ENCODE results near the gene CTDNEP1. TPM values are rescaled to one million over a fixed set of nuclear protein-coding genes. Genes with fewer than 3 reads are reported as not detected.

Gene CTDNEP1
- total and polyA plus RNA-seq, 2 donors (not counting 3 experiments of a cell fraction or from before 2014, with no cell fraction given): 130 to 143 TPM

- TF ChIP-seq FOS (IDR thresholded peaks at IDR 0.05; ENCODE audit: borderline replicate concordance, insufficient read depth, low read length) (no peak), MAX (IDR thresholded peaks at IDR 0.05; ENCODE audit: insufficient read depth, insufficient read length) (no peak), EZH2 (IDR thresholded peaks at IDR 0.05; ENCODE audit: borderline replicate concordance, low read depth, low read length, severe bottlenecking) (no peak), CTCF (IDR thresholded peaks at IDR 0.05; ENCODE audit: extremely low read depth in 1 of 2, insufficient read depth in 1 of 2, low read depth in 1 of 2, low read length in 2 of 2) (no peak), JUN (IDR thresholded peaks at IDR 0.05; ENCODE audit: borderline replicate concordance, insufficient read depth, insufficient read length, low read depth) (no peak), POLR2AphosphoS5 (IDR thresholded peaks at IDR 0.05; ENCODE audit: insufficient read depth, low read depth, low read length) (no peak), MYC (IDR thresholded peaks at IDR 0.05; ENCODE audit: low read depth, low read length) (no peak), POLR2A (IDR thresholded peaks at IDR 0.05; ENCODE audit: low read depth, low read length) (no peak), GATA2 (IDR thresholded peaks at IDR 0.05; ENCODE audit: insufficient read depth, insufficient read length, low read depth, low read length) (no peak)
- dilution Hi-C loops (cut with MboI; ENCODE audit: extremely low pct_ligation_motif_present, low sequenced_read_pairs): no loop called here
- no peaks in the 10 kb centered on the region for H3K9me3 ChIP-seq (replicated peaks; ENCODE audit: control insufficient read depth, insufficient read depth, low read length)
- no TSS peak for BruUV-seq (replicated peaks)
- DNase-seq (ENCODE audit: low read depth, low spot score) (no peak), FAIRE-seq (no peak)
- H3K4me2 ChIP-seq (ENCODE audit: insufficient read depth, low read length): no peak overlapping the region
- no peaks in the 10 kb centered on the region for H4K20me1 ChIP-seq (replicated peaks; ENCODE audit: control insufficient read depth, extremely low read depth, insufficient read depth, low read length)
- H3K4me3 ChIP-seq (replicated peaks in 1 of 3; ENCODE audit: insufficient read depth in 1 of 3, low read depth in 1 of 3, low read length in 3 of 3): no peak overlapping the region
- H3K36me3 ChIP-seq (ENCODE audit: control insufficient read depth in 2 of 2, extremely low read depth in 1 of 2, insufficient read depth in 2 of 2, low read length in 2 of 2): no peaks in the 10 kb centered on the region
- intact Hi-C loops (cut with micrococcal nuclease): no loop called here
- no peaks in the 10 kb centered on the region for H3K79me2 ChIP-seq (ENCODE audit: control insufficient read depth, insufficient read depth, low read length)
- H3K4me1 ChIP-seq (ENCODE audit: control insufficient read depth, extremely low read depth, insufficient read depth, low read length): peaks cover 9% of the 10 kb centered on the region
- no peak overlapping the region for H2AFZ ChIP-seq (ENCODE audit: low read depth, low read length)
- no peak overlapping the region for H3K27ac ChIP-seq (ENCODE audit: insufficient read depth, low read depth, low read length)
- CTCF ChIA-PET: interaction anchor here (1.2 to 10.2 kb wide), 3 partner anchors 11 to 65 kb away, joined by 4 to 170 read pairs (median 5); no protein-coding TSS in a partner anchor
- POLR2A ChIA-PET: no interaction called here
- peaks cover 8 to 20% of the 10 kb centered on the region in 2 experiments for H3K27me3 ChIP-seq (ENCODE audit: control insufficient read depth in 2 of 2, insufficient read depth in 2 of 2, low read length in 2 of 2)
- no peaks in the 10 kb centered on the region for H3K9me1 ChIP-seq (replicated peaks; ENCODE audit: control insufficient read depth, extremely low read depth, insufficient read depth, low read length)
- H3K9ac ChIP-seq (replicated peaks; ENCODE audit: extremely low read depth, insufficient read depth, low read length): no peak overlapping the region
These were observed 34.1 kb upstream of the CTDNEP1 start for GRCh38 chr17:7285679-7286078.

Data from endothelial cell of umbilical vein (primary cell).